NT2/D1 (cell line): ENCODE data around the gene RNF39.

Experiments
- SUZ12 ChIP-seq: IDR thresholded peaks from 2 replicates; pipeline ENCODE4 v1.6.1; 2011; ENCODE audit not compliant: insufficient read length, insufficient read depth; ENCODE audit errors: extremely low read depth
- ZNF274 ChIP-seq: IDR thresholded peaks from 2 replicates; pipeline ENCODE4 v1.6.1; 2011; ENCODE audit warnings: mild to moderate bottlenecking, low read depth, low read length

DNA sequence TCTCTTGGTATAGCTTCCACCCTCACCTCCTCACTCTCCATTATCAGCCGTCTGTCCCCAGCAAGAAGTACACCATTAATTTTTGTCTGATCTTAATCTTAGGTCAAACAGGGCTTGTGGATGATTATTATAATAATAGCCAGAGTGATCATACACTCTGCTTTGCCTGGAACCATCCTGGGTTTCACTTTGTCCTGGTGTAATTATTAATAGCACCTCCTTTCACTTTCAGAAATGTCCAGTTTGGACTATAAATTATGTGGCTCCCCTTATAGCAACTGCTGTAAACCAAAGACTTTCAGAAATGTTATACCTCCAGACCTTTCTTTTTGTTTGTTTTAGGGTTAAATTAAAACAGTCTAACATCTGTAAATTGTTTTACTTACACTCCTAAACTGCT is 38.3 kb upstream of the RNF39 start:
- no peak for TF ChIP-seq SUZ12
- TF ChIP-seq ZNF274, result no peak
